ENCODE data around the gene SPATA3. TPM values are rescaled to one million over a fixed set of nuclear protein-coding genes. Genes with fewer than 3 reads are reported as not detected.
A peak's percentile ranks its signal among the peaks of the same experiment; 100 is the strongest.
"Not testable (repeated sequence)": the region's sequence is repeated elsewhere in the genome, so short reads cannot be mapped to it uniquely, and the experiment has no call there.

Gene SPATA3
- total RNA-seq, 4 donors from 2014 or later: not detected

GRCh38 chr2:231015478-231015877 is 19.6 kb downstream of the SPATA3 start:
- 33 to 54% methylated on average over 6 to 7 of the region's 7 CpGs for WGBS, 2 donors
- Histone ChIP-seq H3K4me3 (no peak overlapping the region), H3K9me3 (no peaks in the 10 kb centered on the region), H3K27me3 (peaks cover 0 to 7% of the 10 kb centered on the region in 2 donors), H3K4me1 (peaks cover 0 to 5% (median 0%) of the 10 kb centered on the region in 4 donors), H3K27ac (peak overlapping the region in 1 of 4 donors; percentile 46), H3K36me3 (no peaks in the 10 kb centered on the region)
- TF ChIP-seq POLR2A (IDR thresholded peaks at IDR 0.05): no peak
- TF ChIP-seq EP300 (IDR thresholded peaks at IDR 0.05): no peak
- TF ChIP-seq CTCF (IDR thresholded peaks at IDR 0.05): no peak
- DNase-seq (ENCODE audit: low spot score in 2 of 2): no peak

- TF ChIP-seq EP300 (IDR thresholded peaks at IDR 0.05): no peak
- no peak for TF ChIP-seq POLR2A (IDR thresholded peaks at IDR 0.05)
- TF ChIP-seq CTCF (IDR thresholded peaks at IDR 0.05): no peak
- Histone ChIP-seq H3K27me3 (peaks cover 0 to 7% of the 10 kb centered on the region in 2 donors), H3K4me1 (peaks cover 0 to 5% (median 0%) of the 10 kb centered on the region in 4 donors), H3K9me3 (no peaks in the 10 kb centered on the region), H3K36me3 (no peaks in the 10 kb centered on the region), H3K4me3 (no peak overlapping the region), H3K27ac (peak overlapping the region in 2 of 4 donors; percentile 24 to 46)
- DNase-seq (ENCODE audit: low spot score in 2 of 2): no peak
- WGBS, 2 donors: 62 to 72% methylated on average over 3 of the region's 3 CpGs
Measured at GRCh38 chr2:231015926-231016325, 20.0 kb downstream of the SPATA3 start.

GRCh38 chr2:231016566-231017230 is 20.8 kb downstream of the SPATA3 start:
- Histone ChIP-seq H3K4me3 (no peak overlapping the region), H3K36me3 (no peaks in the 10 kb centered on the region), H3K27me3 (peaks cover 0 to 7% of the 10 kb centered on the region in 2 donors), H3K27ac (no peak overlapping the region), H3K4me1 (peaks cover 0 to 5% (median 0%) of the 10 kb centered on the region in 4 donors), H3K9me3 (no peaks in the 10 kb centered on the region)
- DNase-seq (ENCODE audit: low spot score in 2 of 2): no peak
- TF ChIP-seq POLR2A (IDR thresholded peaks at IDR 0.05) (no peak), EP300 (IDR thresholded peaks at IDR 0.05) (no peak), CTCF (IDR thresholded peaks at IDR 0.05) (no peak)
- WGBS, 2 donors: 73 to 76% methylated on average over 6 of the region's 6 CpGs

GRCh38 chr2:231017231-231017598 is 21.3 kb downstream of the SPATA3 start:
- Histone ChIP-seq H3K36me3 (no peaks in the 10 kb centered on the region), H3K27ac (no peak overlapping the region), H3K4me1 (peaks cover 0 to 5% (median 0%) of the 10 kb centered on the region in 4 donors), H3K9me3 (no peaks in the 10 kb centered on the region), H3K4me3 (no peak overlapping the region), H3K27me3 (peaks cover 0 to 7% of the 10 kb centered on the region in 2 donors)
- TF ChIP-seq POLR2A (IDR thresholded peaks at IDR 0.05) (no peak), EP300 (IDR thresholded peaks at IDR 0.05) (no peak), CTCF (IDR thresholded peaks at IDR 0.05) (no peak)
- DNase-seq (ENCODE audit: low spot score in 2 of 2): peak in 1 of 2 donors; percentile 16
- WGBS, 2 donors: 23 to 33% methylated on average over 4 of the region's 4 CpGs

- Histone ChIP-seq H3K4me1 (peaks cover 0 to 5% (median 0%) of the 10 kb centered on the region in 4 donors), H3K36me3 (no peaks in the 10 kb centered on the region), H3K27ac (no peak overlapping the region), H3K27me3 (peaks cover 0 to 7% of the 10 kb centered on the region in 2 donors), H3K9me3 (no peaks in the 10 kb centered on the region), H3K4me3 (no peak overlapping the region)
- WGBS, 2 donors: 88 to 94% methylated on average over 3 of the region's 3 CpGs
- TF ChIP-seq EP300 (IDR thresholded peaks at IDR 0.05): no peak
- TF ChIP-seq CTCF (IDR thresholded peaks at IDR 0.05): no peak
- TF ChIP-seq POLR2A (IDR thresholded peaks at IDR 0.05): no peak
- DNase-seq (ENCODE audit: low spot score in 2 of 2): no peak
Measured at GRCh38 chr2:231018184-231018583, 22.3 kb downstream of the SPATA3 start.

GRCh38 chr2:231025059-231025458 is 29.1 kb downstream of the SPATA3 start:
- H3K27ac ChIP-seq; H3K4me3 ChIP-seq; DNase-seq (ENCODE audit: low spot score in 2 of 2); H3K27me3 ChIP-seq; H3K9me3 ChIP-seq; H3K4me1 ChIP-seq; H3K36me3 ChIP-seq: not testable (repeated sequence)
- 71 to 77% methylated on average over 3 of the region's 3 CpGs for WGBS, 2 donors

Data from tibial nerve (tissue), 4 donors.